ENCODE results near the gene OR6Y1.

OR6Y1 gene, protein sequence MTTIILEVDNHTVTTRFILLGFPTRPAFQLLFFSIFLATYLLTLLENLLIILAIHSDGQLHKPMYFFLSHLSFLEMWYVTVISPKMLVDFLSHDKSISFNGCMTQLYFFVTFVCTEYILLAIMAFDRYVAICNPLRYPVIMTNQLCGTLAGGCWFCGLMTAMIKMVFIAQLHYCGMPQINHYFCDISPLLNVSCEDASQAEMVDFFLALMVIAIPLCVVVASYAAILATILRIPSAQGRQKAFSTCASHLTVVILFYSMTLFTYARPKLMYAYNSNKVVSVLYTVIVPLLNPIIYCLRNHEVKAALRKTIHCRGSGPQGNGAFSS

DNA sequence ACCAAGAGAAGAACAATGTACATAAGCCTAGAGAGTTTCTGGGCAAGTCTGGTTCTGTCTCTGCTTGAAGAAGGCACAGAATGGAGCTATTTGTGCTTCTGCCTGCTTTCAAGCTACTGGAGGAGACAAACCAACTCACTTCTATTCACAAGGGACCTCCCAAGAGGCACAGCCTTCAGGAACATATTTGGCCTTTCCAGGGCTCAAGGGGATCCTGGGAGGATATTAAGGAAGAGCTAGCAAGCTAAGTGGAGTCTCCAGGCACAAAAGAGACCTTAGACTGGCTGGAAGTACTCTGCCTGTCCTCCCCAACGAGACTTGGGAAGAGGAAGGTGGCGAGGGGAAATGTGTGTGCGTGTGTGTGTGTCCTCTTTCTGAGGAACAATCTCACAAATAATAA is at the start of gene OR6Y1:
OR6Y1 (minus strand) TSS at position 54 of the 400 bp plus-strand sequence. CDS start 6,300 bp downstream, outside the sequence.
- DNase-seq: no peak

DNA sequence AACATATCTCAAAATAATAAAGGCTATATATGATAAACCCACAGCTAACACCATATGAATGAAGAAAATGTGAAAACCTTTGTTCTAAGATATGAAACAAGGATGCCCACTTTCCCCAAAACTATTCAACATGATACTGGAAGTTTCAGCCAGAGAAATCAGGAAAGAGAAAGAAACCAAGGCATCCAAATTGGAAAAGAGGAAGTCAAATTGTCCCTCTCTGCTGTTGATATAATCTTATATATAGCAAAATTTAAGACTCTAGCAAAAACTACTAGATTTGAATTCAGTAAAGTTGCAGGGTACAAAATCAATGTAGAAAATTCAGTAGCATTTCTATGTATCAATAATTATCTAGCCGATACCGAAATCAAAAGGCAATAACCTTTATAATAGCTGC is 46.5 kb upstream of the OR6Y1 start:
- no peak for DNase-seq

GRCh38 chr1:158586942-158587341 is 32.7 kb upstream of the OR6Y1 start:
- DNase-seq: no peak

DNA sequence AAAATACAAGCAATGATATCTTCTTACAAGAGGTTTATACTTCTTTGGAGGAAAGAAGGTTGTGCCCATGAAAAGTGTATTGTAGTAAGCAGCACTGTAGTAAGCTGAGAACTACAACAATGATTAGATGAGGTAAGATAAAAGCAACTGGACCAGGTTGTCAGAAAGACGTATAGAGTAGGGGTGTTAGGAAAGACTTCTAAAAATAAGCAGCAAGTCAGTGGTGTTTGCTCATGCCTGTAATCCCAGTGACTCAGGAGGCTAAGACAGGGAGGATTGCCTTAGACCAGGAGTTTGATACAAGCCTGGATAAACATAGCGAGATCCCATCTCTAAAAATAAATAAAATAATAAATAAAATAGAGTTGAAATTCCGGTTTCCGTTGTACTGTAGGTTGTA is 29.8 kb upstream of the OR6Y1 start:
- DNase-seq: no peak

DNA sequence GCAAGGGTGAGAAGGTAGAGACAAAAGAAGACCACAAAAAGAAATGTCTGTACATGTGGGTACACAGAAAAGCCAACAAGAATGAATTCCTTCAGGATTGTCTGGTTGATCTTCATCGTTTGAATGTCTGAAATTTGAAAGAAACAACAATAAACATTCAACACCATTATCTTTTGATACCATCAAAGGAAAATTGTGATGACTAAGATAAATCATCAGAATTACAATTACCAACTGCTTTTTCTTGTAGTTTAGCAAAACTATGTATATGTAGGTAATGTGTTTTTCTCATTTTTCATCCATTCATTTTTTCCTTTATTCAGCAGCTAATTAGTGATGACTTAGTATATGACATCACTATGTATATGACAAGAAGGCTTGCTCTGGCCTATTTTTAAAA is 25.5 kb upstream of the OR6Y1 start, which contains the start of gene OR10X1:
OR10X1 (minus strand) TSS at position 167 of the 400 bp plus-strand sequence; CDS start at position 167, 0 bp downstream.
- no peak for DNase-seq

DNA sequence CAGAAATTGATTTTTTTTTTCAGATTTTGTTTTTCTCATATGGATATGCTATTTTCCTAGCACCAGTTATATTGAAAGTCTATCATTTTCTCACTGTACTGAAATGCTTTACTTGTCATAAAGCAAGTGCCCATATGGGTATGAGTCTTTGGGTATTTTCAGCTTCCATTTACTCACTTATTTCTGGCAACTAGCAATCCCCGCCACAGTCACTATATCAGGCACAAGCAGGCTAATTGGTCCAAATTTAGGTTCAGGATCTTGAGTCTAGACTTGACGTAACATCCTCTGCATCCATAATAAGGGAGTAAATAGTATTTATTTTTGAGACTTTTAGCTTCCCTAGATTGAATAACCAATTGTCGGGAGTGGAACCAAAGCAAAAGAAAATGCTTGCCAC is 23.4 kb upstream of the OR6Y1 start:
- no peak for DNase-seq

DNA sequence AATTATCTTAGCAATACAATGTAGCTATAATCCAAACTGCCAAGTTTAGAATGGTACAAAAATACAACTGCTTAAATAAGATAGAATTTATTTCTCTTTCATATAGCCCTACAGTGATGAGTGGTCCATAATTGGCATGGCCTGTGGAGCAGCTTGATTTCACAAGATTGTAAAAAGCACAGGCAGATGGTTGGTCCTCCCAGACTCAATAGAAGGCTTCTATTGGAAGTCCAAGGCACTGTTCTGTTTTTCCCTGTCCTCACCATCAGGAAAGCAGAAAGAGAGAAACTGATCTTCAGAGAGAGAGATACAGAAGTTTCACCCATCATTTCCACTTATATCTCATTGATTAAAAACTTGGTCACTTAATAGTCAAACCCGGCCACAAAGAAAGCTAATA is 18.0 kb upstream of the OR6Y1 start:
- no peak for DNase-seq

DNA sequence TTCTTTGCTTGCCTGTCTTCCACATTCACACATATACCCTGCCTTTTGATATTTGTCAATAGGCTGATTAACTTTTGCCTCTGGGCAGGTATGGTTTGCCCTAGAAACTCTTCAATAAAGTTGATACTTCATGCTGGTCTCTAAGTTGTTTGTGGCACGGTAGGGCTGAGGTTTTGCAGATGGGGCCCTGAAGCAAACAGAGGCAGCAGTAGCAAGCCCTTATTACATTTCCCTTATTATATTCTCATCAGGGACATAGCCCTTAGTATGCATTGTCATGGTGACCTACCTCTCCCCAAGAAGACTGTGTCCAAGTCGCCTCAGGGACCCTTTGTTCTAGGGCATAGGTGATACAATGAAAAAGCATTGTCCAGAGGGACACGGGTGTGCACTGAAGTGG is 16.3 kb upstream of the OR6Y1 start, which contains the start of gene OR6P1:
OR6P1 (minus strand) TSS at position 101 of the 400 bp plus-strand sequence. CDS start 6,976 bp downstream, outside the sequence.
- no peak for DNase-seq

DNA sequence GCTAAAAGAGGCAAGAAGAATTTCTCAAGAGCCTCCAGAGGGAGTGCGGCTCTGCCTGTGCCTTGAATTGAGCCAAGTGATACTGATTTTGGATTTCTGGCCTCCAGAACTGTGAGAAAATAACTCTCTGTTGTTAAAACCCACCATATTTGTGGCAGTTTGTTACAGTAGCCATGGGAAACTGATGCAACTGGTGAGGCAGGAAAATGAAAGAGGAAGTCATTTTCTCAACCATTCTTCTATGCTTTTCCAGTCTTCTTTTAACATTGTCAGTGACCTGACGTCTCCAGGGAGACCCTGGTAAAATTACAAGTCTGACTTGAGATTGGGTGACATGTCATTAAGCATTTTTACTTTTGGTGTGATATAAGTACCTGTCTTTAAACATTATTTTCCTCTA is 10.4 kb upstream of the OR6Y1 start:
- no peak for DNase-seq

DNA sequence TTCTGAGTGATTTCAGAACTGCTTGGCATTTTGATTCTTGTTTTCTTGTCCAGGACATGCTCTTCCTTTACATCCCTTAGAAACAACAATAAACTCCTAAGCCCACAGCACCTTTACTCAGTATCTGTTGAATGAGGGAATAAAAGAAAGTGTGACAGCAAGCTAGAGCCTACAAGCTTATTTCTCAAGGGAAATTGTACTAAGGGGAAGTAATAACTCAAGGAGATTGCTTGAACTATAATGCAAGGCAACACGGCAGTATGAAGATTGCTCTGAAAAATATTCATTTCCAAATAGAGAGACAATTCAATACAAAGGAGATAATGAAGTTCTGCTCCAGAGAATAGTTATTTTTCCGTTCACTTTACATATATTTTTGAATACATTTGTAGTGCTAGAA is 9.6 kb upstream of the OR6Y1 start:
- DNase-seq: no peak

- no peak for DNase-seq
Measured at GRCh38 chr1:158559696-158560095, 5.5 kb upstream of the OR6Y1 start.

DNA sequence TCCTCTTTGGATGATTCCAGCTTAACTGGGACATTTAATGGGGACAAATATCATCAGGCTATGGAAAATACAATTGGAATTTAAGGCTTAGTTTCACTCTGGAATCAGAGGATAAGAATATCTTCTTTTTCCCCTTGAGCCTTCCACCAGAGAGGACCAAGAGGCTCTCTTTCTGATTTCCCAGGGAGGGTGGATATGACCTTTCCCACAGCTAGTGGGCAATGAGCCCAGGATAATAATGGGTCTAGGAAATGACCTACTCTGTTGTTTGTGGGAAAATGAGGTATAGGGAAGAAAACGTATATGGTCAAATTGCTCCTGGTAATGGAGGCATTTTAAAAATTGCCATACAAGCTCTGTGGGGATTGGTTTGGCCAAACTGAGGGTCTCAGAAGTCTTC is 1.9 kb downstream of the OR6Y1 start:
- no peak for DNase-seq

GRCh38 chr1:158547533-158547932 is 6.7 kb downstream of the OR6Y1 start:
- DNase-seq: no peak

DNA sequence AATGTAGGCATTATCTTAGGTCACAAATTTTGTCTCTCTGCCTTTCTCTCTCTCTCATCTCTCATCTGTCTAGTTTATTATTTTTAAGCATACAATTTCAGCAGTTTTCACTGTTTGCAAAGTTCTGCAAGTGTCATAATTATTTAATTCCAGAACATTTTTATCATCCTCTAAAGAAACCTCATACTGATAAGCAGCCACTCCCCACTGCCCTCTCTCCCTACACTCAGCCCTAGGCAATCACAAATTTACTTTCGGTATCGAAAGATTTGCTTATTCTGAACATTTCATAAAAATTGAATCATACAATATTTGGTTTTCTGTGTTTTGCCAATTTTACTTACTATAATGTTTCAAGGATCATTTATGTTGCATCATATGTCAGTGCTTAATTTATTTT is 16.6 kb downstream of the OR6Y1 start:
- DNase-seq: no peak

DNA sequence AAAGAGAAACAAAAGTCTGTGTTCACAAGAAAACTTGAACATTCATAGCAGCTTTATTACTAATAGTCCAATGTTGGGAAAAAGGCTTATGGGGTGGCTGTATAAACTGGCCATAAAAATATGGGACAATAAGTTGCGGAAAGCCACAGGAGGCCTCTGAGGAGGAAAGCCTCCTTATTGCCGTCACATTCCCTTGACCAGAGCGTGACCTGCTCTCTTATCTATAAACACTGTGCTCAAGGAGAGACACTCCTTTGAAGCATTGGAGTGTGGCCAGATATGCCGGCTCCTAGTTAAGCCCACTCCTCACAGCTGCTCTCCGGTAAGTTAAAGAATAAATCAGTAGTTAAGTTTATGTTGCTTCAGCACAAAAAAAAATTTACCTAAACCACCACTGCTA is 19.7 kb downstream of the OR6Y1 start:
- no peak for DNase-seq

- peak in 1 of 2 donors; percentile 12 for DNase-seq
Measured at GRCh38 chr1:158527190-158527815, 26.9 kb downstream of the OR6Y1 start.

GRCh38 chr1:158521666-158522058 is 32.5 kb downstream of the OR6Y1 start:
- no peak for DNase-seq

DNA sequence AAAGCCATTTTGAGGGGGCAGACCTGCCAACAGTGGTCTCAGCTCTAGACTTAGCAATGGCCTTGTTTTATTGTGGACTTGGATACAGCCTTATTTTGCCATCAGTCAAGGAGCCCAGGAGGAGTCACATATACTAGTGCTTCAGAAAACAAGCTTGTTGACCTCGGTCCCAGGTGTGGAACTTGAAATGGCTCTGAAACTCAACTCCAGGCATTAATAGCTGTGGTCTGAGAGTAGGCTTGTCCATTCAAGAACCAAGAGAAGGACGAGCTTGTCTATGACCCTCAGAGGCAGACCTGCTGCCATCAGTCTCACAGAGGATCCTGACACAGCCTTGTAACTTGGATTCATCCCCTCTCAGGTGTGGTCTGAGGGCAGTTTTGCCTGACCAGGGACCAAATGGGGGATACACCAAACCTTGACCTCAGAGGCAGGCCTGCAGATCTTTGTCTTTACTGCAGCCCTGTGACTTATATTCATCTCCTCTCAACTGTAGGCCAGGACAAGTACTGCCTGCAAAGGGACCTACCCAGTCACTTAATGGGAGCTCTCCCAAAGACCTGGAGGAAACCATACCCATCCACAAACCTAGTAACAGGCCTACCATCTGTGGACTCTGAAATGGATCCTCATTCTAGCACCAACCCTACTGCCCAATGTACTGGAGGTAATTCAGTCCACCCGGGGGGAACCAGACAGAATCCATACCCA is 33.1 kb downstream of the OR6Y1 start:
- DNase-seq: no peak

DNA sequence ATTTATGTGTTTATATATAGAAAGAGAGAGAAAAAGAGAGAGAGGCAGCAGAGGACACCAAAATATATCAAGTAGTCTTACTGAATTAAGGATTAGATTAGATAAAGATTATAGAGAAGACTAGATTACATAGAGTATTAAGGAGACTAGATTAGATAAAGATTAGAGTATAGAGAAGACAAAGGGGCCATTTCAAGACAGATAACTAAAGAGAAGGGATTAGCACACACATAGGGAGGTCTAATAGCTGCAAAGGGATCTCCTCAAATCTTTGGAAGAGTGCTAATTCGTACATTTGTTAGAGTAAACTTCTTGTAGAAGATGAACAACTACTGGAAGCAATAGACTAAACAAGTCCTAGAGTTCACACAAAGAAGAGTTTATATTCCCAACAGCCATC is 34.2 kb downstream of the OR6Y1 start:
- no peak for DNase-seq

- DNase-seq: no peak
Measured at GRCh38 chr1:158516966-158517365, 37.2 kb downstream of the OR6Y1 start.

GRCh38 chr1:158509471-158510156 is 44.6 kb downstream of the OR6Y1 start:
- DNase-seq: no peak

GRCh38 chr1:158507511-158507910 is 46.7 kb downstream of the OR6Y1 start:
- DNase-seq: no peak

- DNase-seq: peak; percentile 42 to 51
Measured at GRCh38 chr1:158506369-158506987, 47.7 kb downstream of the OR6Y1 start.

All from CD4-positive, alpha-beta T cell treated with Interferon alpha-2 for 1 hour (primary cell).